NT2/D1 (cell line): ENCODE data around the gene IRF8.

Experiments
- SUZ12 ChIP-seq: IDR thresholded peaks from 2 replicates; pipeline ENCODE4 v1.6.1; 2011; ENCODE audit not compliant: insufficient read length, insufficient read depth; ENCODE audit errors: extremely low read depth
- YY1 ChIP-seq: IDR thresholded peaks from 2 replicates; pipeline ENCODE4 v1.6.1; 2011; ENCODE audit not compliant: insufficient read length, insufficient read depth

- no peak for TF ChIP-seq SUZ12
- TF ChIP-seq YY1, result no peak
Measured at GRCh38 chr16:85969159-85969558, 70.2 kb downstream of the IRF8 start.
